Subcutaneous abdominal adipose tissue (tissue), 5 donors: ENCODE data around the gene C15orf39.

ENCODE experiments used
- H3K27ac ChIP-seq: one replicate; pipeline ENCODE4 v1.7.0; 2013; ENCODE audit warnings: low read depth, mild to moderate bottlenecking, inconsistent platforms, low read length, moderate library complexity
- H3K27me3 ChIP-seq, 5 donors: one replicate each; pipeline ENCODE4 v1.7.0; 2013; ENCODE audit warnings: low read length in 5 of 5, inconsistent platforms in 1 of 5; ENCODE audit not compliant: control insufficient read depth in 5 of 5, insufficient read depth in 4 of 5
- H3K36me3 ChIP-seq, 5 donors: one replicate each; pipeline ENCODE4 v1.7.0; 2013; ENCODE audit warnings: low read length in 5 of 5; ENCODE audit not compliant: control insufficient read depth in 5 of 5, insufficient read depth in 5 of 5
- H3K4me1 ChIP-seq, 5 donors: one replicate each; pipeline ENCODE4 v1.7.0; 2013; ENCODE audit warnings: low read length in 5 of 5, mild to moderate bottlenecking in 3 of 5, moderate library complexity in 1 of 5; ENCODE audit not compliant: control insufficient read depth in 5 of 5, insufficient read depth in 5 of 5
- H3K4me3 ChIP-seq, 5 donors: one replicate each; pipeline ENCODE4 v1.7.0; 2013; ENCODE audit warnings: low read length in 5 of 5, low read depth in 1 of 5
- H3K9ac ChIP-seq, 5 donors: one replicate each; pipeline ENCODE4 v1.7.0; 2013; ENCODE audit warnings: low read length in 5 of 5, mild to moderate bottlenecking in 4 of 5, moderate library complexity in 3 of 5
- H3K9me3 ChIP-seq, 5 donors: one replicate each; pipeline ENCODE4 v1.7.0; 2013; ENCODE audit warnings: low read length in 5 of 5; ENCODE audit not compliant: control insufficient read depth in 5 of 5
- donor health status: healthy.
- donor health status: healthy.
- donor health status: healthy.
- donor health status: healthy.
- donor health status: healthy.

Gene C15orf39

GRCh38 chr15:75201616-75202250 is at the start of gene C15orf39:
Gene C15orf39, plus strand, starts transcription at chr15:75201882. Its CDS starts 4,167 bp downstream, at chr15:75206049.
- Histone ChIP-seq H3K9ac (peak within 1 kb of the TSS; percentile 92 to 97 (median 93)), H3K4me1 (peaks cover 11 to 62% (median 58%) of the 10 kb centered on the region in 5 donors), H3K9me3 (no peaks in the 10 kb centered on the region), H3K4me3 (peak within 1 kb of the TSS; percentile 84 to 92 (median 88)), H3K36me3 (peaks cover 0 to 12% (median 9%) of the 10 kb centered on the region in 5 donors), H3K27ac (peak within 1 kb of the TSS; percentile 94), H3K27me3 (no peaks in the 10 kb centered on the region)

DNA sequence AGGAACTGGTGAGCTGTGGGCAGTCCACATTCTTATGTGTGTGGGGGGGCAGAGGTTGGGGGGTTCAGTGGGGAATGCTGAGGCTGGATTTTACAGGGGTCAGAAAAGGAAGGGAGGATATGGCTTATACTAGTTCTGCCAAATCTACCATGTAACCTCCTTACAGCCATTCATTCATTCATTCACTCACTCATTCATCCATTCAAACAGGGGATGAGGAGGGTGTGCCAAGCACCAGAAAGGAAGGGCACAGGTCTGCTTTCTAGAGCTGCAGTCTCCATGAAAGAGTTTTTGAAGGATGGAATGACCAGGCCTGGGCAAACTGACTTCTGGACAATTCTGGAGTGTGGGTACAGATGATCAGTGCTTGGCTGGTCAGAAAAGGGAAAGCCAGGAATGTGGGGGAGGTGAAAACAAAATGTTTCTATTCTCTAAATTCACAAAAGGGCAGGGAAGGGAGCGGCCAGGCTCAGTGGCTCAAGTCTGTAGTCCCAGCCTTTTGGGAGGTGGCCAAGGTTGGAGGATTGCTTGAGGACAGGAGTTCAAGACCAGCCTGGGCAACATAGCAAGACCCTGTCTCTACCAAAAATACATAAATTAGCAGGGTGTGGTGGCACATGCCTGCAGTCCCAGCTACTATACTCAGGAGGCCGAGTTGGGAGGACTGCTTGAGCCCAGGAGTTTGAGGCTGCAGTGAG is 49.2 kb upstream of the C15orf39 start:
- no peaks in the 10 kb centered on the region for H3K27me3 ChIP-seq
- peaks cover 0 to 19% (median 5%) of the 10 kb centered on the region in 5 donors for H3K4me1 ChIP-seq
- H3K27ac ChIP-seq = no peak overlapping the region
- no peak overlapping the region for H3K4me3 ChIP-seq
- peaks cover 0 to 3% (median 0%) of the 10 kb centered on the region in 5 donors for H3K9me3 ChIP-seq
- H3K36me3 ChIP-seq = no peaks in the 10 kb centered on the region
- H3K9ac ChIP-seq = no peak overlapping the region

DNA sequence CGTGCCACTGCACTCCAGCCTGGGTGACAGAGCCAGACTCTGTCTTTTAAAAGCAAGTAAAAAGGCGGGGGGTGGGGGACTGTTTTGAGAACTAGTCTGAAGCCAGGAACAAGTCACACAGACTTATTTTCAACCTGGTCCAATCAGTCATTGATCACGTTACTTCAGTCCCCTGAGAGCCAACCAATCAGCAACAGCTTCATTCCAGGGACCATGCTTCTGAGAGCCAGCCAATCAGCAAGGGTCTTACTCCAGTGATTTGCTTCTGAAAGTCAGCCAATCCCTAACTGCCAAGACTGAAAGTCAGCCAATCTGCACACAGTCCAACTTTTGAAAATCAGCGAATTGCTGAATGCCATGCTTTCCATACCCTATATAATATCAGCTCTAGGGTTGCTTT is 48.6 kb upstream of the C15orf39 start:
- H3K27ac ChIP-seq = no peak overlapping the region
- peak overlapping the region in 1 of 5 donors; percentile 22 for H3K4me3 ChIP-seq
- peaks cover 0 to under 1% (median 0%) of the 10 kb centered on the region in 5 donors for H3K9me3 ChIP-seq
- peaks cover 0 to 19% (median 5%) of the 10 kb centered on the region in 5 donors for H3K4me1 ChIP-seq
- no peak overlapping the region for H3K9ac ChIP-seq
- H3K36me3 ChIP-seq = no peaks in the 10 kb centered on the region
- no peaks in the 10 kb centered on the region for H3K27me3 ChIP-seq

- Histone ChIP-seq H3K9ac (no peak overlapping the region), H3K36me3 (no peaks in the 10 kb centered on the region), H3K9me3 (no peaks in the 10 kb centered on the region), H3K4me3 (peak overlapping the region in 1 of 5 donors; percentile 22), H3K27ac (no peak overlapping the region), H3K27me3 (no peaks in the 10 kb centered on the region), H3K4me1 (peaks cover 0 to 19% (median 5%) of the 10 kb centered on the region in 5 donors)
Observed at GRCh38 chr15:75153565-75154276, 48.0 kb upstream of the C15orf39 start.

DNA sequence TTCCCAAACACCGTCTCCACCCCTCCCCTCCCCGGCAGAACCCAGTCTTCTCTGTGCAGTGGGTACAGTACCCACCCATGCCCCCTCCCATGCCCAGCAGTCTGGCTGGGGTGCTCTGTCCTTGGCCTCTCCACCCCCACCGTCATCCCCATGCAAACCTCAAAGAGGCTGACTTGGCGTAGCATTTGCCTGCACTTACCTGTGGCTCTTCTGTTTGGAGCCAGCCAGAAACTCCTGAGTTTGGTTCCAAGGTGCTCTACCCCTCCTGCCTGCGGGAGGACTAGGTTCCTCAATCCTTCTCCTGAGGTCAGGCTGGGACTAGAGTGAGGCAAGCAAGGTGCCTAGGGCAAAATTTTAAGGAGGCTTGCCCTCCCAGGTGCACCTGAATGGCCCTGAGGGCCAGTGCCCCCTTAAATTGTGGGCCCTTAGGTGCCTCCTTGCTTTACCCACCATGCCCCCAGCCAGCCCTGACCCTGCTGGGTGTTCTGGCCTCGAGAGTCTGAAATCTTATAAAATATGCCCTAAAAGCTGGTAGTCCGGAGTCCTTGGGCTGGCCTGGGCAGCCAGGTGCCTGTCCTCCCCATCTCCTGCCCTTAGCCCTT is 47.1 kb upstream of the C15orf39 start:
- Histone ChIP-seq H3K4me1 (peaks cover 0 to 19% (median 5%) of the 10 kb centered on the region in 5 donors), H3K4me3 (no peak overlapping the region), H3K36me3 (no peaks in the 10 kb centered on the region), H3K9me3 (no peaks in the 10 kb centered on the region), H3K9ac (no peak overlapping the region), H3K27me3 (no peaks in the 10 kb centered on the region), H3K27ac (no peak overlapping the region)

- Histone ChIP-seq H3K27ac (no peak overlapping the region), H3K4me1 (peaks cover 0 to 19% (median 5%) of the 10 kb centered on the region in 5 donors)
Observed at GRCh38 chr15:75156326-75157215, 45.1 kb upstream of the C15orf39 start.

DNA sequence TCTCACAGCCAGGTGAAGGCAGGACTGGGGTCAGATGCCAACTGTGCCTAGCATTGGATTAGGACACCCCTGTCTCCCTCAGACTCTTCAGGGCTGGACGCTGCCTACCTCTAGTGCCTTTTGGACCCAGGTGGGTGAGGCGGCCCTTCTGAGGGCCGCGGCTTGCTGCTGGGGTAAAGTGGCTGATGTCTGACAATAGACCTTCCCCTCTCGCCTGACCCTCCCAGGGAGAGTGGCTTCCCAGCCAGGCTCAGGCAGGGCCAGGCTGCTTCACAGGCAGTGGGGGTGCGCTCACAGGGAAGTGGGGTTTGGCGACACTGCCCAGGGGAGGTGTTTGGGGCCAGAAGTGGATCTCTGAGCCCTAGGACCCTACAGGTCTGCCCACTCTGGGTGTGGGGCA is 43.3 kb upstream of the C15orf39 start:
- Histone ChIP-seq H3K27ac (no peak overlapping the region), H3K9ac (no peak overlapping the region), H3K4me1 (peaks cover 0 to 11% (median 4%) of the 10 kb centered on the region in 5 donors), H3K27me3 (no peaks in the 10 kb centered on the region), H3K9me3 (no peaks in the 10 kb centered on the region), H3K4me3 (no peak overlapping the region), H3K36me3 (no peaks in the 10 kb centered on the region)

More at GRCh38 chr15:75156326-75157215, 45.1 kb upstream of the C15orf39 start:
- no peaks in the 10 kb centered on the region for H3K36me3 ChIP-seq
- H3K4me3 ChIP-seq = no peak overlapping the region
- no peaks in the 10 kb centered on the region for H3K9me3 ChIP-seq
- no peak overlapping the region for H3K9ac ChIP-seq
- H3K27me3 ChIP-seq = no peaks in the 10 kb centered on the region

DNA sequence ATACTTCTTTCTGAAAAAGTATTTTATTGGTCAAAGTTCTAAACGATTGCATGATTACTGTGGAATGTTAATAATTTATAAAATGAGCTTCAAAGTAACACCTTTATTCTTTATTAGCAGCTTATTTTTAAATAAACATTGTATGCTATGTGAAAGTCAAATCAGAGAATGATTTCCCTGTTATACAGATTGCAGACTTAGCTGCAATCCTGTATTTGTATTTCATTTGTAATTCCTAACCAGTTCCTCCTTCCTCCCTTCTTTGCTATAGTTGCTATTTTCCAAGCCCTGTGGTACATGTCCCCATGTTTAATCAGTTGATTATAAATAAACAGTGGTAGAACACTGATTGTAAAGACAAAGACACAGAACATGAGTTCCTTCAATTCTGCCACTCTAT is 42.4 kb upstream of the C15orf39 start:
- Histone ChIP-seq H3K4me1 (peaks cover 0 to 4% (median 0%) of the 10 kb centered on the region in 5 donors), H3K27ac (no peak overlapping the region), H3K9me3 (no peaks in the 10 kb centered on the region), H3K9ac (no peak overlapping the region), H3K4me3 (no peak overlapping the region), H3K27me3 (no peaks in the 10 kb centered on the region), H3K36me3 (no peaks in the 10 kb centered on the region)
